Loucy (cell line): Measurements from ENCODE around the gene SART1.

Source experiments
- EZH2phosphoT487 ChIP-seq: fragments of 200-600 bp; IDR thresholded peaks from 2 replicates; pipeline ENCODE4 v1.6.1; 2018; ENCODE audit warnings: antibody characterized with exemption, mild to moderate bottlenecking, moderate library complexity, borderline replicate concordance
- TF ChIP-seq, protein P1 (sequence below): fragments of 200-600 bp; sonication (generic); conservative IDR thresholded peaks from 2 replicates; pipeline ENCODE4 v1.5.1; 2014; ENCODE audit warnings: mild to moderate bottlenecking, antibody characterized with exemption, low read length

DNA sequence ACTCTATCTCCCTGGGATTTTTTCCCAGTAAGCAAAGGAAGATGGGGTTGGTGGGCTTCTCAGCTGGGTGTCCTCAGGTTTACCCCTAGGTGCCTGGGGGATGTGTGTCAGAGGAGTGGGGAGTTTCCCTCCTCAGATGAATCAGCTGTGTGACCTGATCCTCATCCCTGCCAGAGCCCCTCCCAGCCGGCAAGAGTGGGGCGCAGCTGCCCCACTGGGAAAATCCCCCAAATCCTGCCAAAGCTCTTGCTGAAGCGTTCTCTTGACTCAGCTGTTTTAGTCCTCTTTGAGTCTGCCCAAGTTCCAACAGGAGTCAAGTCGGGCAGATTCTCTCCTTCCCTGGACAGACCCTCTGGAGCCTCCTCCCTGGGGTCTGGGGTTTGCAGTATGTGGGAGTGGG, 48.7 kb upstream of the SART1 start:
- TF ChIP-seq, protein P1, sequence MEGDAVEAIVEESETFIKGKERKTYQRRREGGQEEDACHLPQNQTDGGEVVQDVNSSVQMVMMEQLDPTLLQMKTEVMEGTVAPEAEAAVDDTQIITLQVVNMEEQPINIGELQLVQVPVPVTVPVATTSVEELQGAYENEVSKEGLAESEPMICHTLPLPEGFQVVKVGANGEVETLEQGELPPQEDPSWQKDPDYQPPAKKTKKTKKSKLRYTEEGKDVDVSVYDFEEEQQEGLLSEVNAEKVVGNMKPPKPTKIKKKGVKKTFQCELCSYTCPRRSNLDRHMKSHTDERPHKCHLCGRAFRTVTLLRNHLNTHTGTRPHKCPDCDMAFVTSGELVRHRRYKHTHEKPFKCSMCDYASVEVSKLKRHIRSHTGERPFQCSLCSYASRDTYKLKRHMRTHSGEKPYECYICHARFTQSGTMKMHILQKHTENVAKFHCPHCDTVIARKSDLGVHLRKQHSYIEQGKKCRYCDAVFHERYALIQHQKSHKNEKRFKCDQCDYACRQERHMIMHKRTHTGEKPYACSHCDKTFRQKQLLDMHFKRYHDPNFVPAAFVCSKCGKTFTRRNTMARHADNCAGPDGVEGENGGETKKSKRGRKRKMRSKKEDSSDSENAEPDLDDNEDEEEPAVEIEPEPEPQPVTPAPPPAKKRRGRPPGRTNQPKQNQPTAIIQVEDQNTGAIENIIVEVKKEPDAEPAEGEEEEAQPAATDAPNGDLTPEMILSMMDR = no peak
- no peak for TF ChIP-seq EZH2phosphoT487
